Skeletal muscle cell (primary cell): ENCODE data around the gene GPC6.
A peak's percentile ranks its signal among the peaks of the same experiment; 100 is the strongest.
"Not testable (repeated sequence)": the region's sequence is repeated elsewhere in the genome, so short reads cannot be mapped to it uniquely, and the experiment has no call there.

Experiments
- DNase-seq: peaks from one replicate; pipeline ENCODE4 v3.0.0-alpha.2; 2010; ENCODE audit warnings: low read depth
- H3K4me3 ChIP-seq: 2 replicates; pipeline ENCODE4 v1.5.1; 2011; ENCODE audit warnings: low read depth, mild to moderate bottlenecking, control low read depth, low read length, moderate library complexity

The GPC6 gene

GRCh38 chr13:94342436-94343242 lies 1116.0 kb downstream of the GPC6 start:
- H3K4me3 ChIP-seq, result no peak overlapping the region
- DNase-seq, result no peak

- DNase-seq, result no peak
- H3K4me3 ChIP-seq, result no peak overlapping the region
Observed at GRCh38 chr13:94343243-94343585, 1116.6 kb downstream of the GPC6 start.

GRCh38 chr13:94343687-94344086 lies 1117.1 kb downstream of the GPC6 start:
- not testable (repeated sequence) for H3K4me3 ChIP-seq, DNase-seq

GRCh38 chr13:94344126-94344818 lies 1117.7 kb downstream of the GPC6 start:
- no peak for DNase-seq
- H3K4me3 ChIP-seq, result no peak overlapping the region

GRCh38 chr13:94345374-94346195 lies 1119.0 kb downstream of the GPC6 start:
- no peak overlapping the region for H3K4me3 ChIP-seq
- DNase-seq, result no peak

GRCh38 chr13:94346261-94347019 lies 1119.8 kb downstream of the GPC6 start:
- H3K4me3 ChIP-seq, result no peak overlapping the region
- DNase-seq, result no peak

- DNase-seq, result peak; percentile 68
- H3K4me3 ChIP-seq, result no peak overlapping the region
Observed at GRCh38 chr13:94351292-94351990, 1124.8 kb downstream of the GPC6 start.

- peak; percentile 72 for DNase-seq
- H3K4me3 ChIP-seq, result no peak overlapping the region
Observed at GRCh38 chr13:94352057-94352456, 1125.5 kb downstream of the GPC6 start.

- no peak for DNase-seq
- no peak overlapping the region for H3K4me3 ChIP-seq
Observed at GRCh38 chr13:94353167-94353710, 1126.6 kb downstream of the GPC6 start.

- no peak for DNase-seq
Observed at GRCh38 chr13:94359875-94360274, 1133.3 kb downstream of the GPC6 start.

GRCh38 chr13:94362411-94362909 lies 1135.9 kb downstream of the GPC6 start:
- peak; percentile 66 for DNase-seq

More at GRCh38 chr13:94359875-94360274, 1133.3 kb downstream of the GPC6 start:
- H3K4me3 ChIP-seq, result no peak overlapping the region

GRCh38 chr13:94366677-94367076 lies 1140.1 kb downstream of the GPC6 start:
- no peak for DNase-seq

More at GRCh38 chr13:94362411-94362909, 1135.9 kb downstream of the GPC6 start:
- no peak overlapping the region for H3K4me3 ChIP-seq

GRCh38 chr13:94369972-94370436 lies 1143.4 kb downstream of the GPC6 start:
- no peak for DNase-seq
- H3K4me3 ChIP-seq, result no peak overlapping the region

More at GRCh38 chr13:94366677-94367076, 1140.1 kb downstream of the GPC6 start:
- H3K4me3 ChIP-seq, result no peak overlapping the region

GRCh38 chr13:94371855-94372254 lies 1145.2 kb downstream of the GPC6 start:
- no peak overlapping the region for H3K4me3 ChIP-seq
- DNase-seq, result no peak

- DNase-seq, result no peak
- H3K4me3 ChIP-seq, result no peak overlapping the region
Observed at GRCh38 chr13:94382517-94382916, 1155.9 kb downstream of the GPC6 start.

GRCh38 chr13:94382960-94383359 lies 1156.4 kb downstream of the GPC6 start:
- DNase-seq, result no peak
- no peak overlapping the region for H3K4me3 ChIP-seq

- no peak overlapping the region for H3K4me3 ChIP-seq
- no peak for DNase-seq
Observed at GRCh38 chr13:94384231-94384905, 1157.8 kb downstream of the GPC6 start.

- no peak overlapping the region for H3K4me3 ChIP-seq
- no peak for DNase-seq
Observed at GRCh38 chr13:94387047-94387446, 1160.4 kb downstream of the GPC6 start.
